ENCODE data around the gene PER1. TPM values are rescaled to one million over a fixed set of nuclear protein-coding genes. Genes with fewer than 3 reads are reported as not detected.

PER1 gene
- total and polyA plus RNA-seq, 2 of the 13 experiments (the other 11 are each of a cell fraction or from before 2014, with no cell fraction given) = 2.6 to 3.6 TPM

DNA sequence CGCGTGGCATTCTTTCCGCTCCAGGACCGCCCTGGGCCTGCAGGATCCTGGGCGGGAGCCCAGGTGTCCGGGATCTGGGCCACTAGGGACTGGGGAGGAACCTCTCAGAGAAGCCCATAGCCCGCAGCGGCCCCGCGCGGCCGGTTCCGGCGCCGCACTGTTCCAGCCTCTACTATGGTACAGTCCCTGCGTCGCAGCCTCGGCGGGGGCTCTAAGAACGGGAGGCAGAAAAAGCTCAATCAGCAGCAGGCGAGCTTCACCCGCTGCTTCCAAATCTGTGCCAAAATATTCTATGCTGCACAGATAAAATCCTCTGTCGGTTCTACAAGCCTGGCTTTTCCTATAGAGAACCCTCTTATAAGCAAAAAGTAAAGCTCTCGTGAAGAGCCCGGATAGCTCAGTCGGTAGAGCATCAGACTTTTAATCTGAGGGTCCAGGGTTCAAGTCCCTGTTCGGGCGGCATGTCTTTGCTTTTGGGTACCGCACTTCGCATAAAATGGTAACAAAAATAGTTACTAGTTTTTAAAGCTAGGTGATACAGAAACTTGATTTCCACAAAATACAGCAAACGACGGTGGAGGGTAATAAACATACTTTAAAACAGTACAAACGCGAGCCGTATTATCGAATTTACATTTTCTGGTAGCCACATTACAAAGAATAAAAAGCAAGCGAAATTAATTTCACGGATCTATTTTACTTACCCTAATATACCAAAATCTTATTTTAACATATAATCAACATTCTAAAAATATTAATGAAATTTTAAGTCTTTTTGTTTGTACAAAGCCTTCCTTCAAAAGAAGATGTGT, 33.2 kb downstream of the PER1 start (continued):
- TF ChIP-seq, protein P1, sequence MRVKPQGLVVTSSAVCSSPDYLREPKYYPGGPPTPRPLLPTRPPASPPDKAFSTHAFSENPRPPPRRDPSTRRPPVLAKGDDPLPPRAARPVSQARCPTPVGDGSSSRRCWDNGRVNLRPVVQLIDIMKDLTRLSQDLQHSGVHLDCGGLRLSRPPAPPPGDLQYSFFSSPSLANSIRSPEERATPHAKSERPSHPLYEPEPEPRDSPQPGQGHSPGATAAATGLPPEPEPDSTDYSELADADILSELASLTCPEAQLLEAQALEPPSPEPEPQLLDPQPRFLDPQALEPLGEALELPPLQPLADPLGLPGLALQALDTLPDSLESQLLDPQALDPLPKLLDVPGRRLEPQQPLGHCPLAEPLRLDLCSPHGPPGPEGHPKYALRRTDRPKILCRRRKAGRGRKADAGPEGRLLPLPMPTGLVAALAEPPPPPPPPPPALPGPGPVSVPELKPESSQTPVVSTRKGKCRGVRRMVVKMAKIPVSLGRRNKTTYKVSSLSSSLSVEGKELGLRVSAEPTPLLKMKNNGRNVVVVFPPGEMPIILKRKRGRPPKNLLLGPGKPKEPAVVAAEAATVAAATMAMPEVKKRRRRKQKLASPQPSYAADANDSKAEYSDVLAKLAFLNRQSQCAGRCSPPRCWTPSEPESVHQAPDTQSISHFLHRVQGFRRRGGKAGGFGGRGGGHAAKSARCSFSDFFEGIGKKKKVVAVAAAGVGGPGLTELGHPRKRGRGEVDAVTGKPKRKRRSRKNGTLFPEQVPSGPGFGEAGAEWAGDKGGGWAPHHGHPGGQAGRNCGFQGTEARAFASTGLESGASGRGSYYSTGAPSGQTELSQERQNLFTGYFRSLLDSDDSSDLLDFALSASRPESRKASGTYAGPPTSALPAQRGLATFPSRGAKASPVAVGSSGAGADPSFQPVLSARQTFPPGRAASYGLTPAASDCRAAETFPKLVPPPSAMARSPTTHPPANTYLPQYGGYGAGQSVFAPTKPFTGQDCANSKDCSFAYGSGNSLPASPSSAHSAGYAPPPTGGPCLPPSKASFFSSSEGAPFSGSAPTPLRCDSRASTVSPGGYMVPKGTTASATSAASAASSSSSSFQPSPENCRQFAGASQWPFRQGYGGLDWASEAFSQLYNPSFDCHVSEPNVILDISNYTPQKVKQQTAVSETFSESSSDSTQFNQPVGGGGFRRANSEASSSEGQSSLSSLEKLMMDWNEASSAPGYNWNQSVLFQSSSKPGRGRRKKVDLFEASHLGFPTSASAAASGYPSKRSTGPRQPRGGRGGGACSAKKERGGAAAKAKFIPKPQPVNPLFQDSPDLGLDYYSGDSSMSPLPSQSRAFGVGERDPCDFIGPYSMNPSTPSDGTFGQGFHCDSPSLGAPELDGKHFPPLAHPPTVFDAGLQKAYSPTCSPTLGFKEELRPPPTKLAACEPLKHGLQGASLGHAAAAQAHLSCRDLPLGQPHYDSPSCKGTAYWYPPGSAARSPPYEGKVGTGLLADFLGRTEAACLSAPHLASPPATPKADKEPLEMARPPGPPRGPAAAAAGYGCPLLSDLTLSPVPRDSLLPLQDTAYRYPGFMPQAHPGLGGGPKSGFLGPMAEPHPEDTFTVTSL (CRISPR knock-in tag; IDR thresholded peaks at IDR 0.05; ENCODE audit: borderline replicate concordance) = no peak
- TF ChIP-seq, protein P2, sequence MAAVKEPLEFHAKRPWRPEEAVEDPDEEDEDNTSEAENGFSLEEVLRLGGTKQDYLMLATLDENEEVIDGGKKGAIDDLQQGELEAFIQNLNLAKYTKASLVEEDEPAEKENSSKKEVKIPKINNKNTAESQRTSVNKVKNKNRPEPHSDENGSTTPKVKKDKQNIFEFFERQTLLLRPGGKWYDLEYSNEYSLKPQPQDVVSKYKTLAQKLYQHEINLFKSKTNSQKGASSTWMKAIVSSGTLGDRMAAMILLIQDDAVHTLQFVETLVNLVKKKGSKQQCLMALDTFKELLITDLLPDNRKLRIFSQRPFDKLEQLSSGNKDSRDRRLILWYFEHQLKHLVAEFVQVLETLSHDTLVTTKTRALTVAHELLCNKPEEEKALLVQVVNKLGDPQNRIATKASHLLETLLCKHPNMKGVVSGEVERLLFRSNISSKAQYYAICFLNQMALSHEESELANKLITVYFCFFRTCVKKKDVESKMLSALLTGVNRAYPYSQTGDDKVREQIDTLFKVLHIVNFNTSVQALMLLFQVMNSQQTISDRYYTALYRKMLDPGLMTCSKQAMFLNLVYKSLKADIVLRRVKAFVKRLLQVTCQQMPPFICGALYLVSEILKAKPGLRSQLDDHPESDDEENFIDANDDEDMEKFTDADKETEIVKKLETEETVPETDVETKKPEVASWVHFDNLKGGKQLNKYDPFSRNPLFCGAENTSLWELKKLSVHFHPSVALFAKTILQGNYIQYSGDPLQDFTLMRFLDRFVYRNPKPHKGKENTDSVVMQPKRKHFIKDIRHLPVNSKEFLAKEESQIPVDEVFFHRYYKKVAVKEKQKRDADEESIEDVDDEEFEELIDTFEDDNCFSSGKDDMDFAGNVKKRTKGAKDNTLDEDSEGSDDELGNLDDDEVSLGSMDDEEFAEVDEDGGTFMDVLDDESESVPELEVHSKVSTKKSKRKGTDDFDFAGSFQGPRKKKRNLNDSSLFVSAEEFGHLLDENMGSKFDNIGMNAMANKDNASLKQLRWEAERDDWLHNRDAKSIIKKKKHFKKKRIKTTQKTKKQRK (IDR thresholded peaks at IDR 0.05; ENCODE audit: low read length) = no peak
- TF ChIP-seq TAF15 (IDR thresholded peaks at IDR 0.05; ENCODE audit: low read depth, low read length, poor library complexity, severe bottlenecking) (no peak), ZNF33A (CRISPR knock-in tag; IDR thresholded peaks at IDR 0.05; ENCODE audit: borderline replicate concordance) (0 out of 2 replicates have a peak, but pooled peaks have one; percentile 0), NR1H2 (CRISPR knock-in tag; IDR thresholded peaks at IDR 0.05; ENCODE audit: borderline replicate concordance, low read depth) (no peak), PCBP1 (IDR thresholded peaks at IDR 0.05; ENCODE audit: borderline replicate concordance, low read depth, low read length) (no peak), ZNF160 (CRISPR knock-in tag; IDR thresholded peaks at IDR 0.05) (no peak), KMT2A (CRISPR knock-in tag; IDR thresholded peaks at IDR 0.05) (no peak; the same call in 1 of the 2 replicates), ZFP82 (CRISPR knock-in tag; IDR thresholded peaks at IDR 0.05; ENCODE audit: borderline replicate concordance) (no peak), SIN3A (IDR thresholded peaks at IDR 0.05; ENCODE audit: borderline replicate concordance, low read depth, low read length) (peak; percentile 49; the same call in 1 of the 2 replicates), MED8 (CRISPR knock-in tag; IDR thresholded peaks at IDR 0.05; ENCODE audit: insufficient replicate concordance) (no peak), MBNL3 (CRISPR knock-in tag; conservative IDR thresholded peaks at IDR 0.05) (no peak)

All from HepG2 (cell line).